GM21360 (cell line): ENCODE data around the gene PSMB7.

ENCODE experiments used
- ATAC-seq: cut with Tn5 transposase; IDR thresholded peaks from one replicate; pipeline ENCODE4 v1.9.1; 2021; ENCODE audit warnings: mild to moderate bottlenecking, moderate library complexity; ENCODE audit not compliant: unreplicated experiment

Gene PSMB7

GRCh38 chr9:124411514-124412227, 3.6 kb downstream of the PSMB7 start:
- no peak for ATAC-seq

GRCh38 chr9:124410321-124410913, 4.8 kb downstream of the PSMB7 start:
- no peak for ATAC-seq

- no peak for ATAC-seq
Measured at GRCh38 chr9:124409410-124409809, 5.8 kb downstream of the PSMB7 start.

GRCh38 chr9:124403246-124403645, 12.0 kb downstream of the PSMB7 start:
- ATAC-seq = no peak

GRCh38 chr9:124399968-124400940, 15.0 kb downstream of the PSMB7 start:
- ATAC-seq = no peak

GRCh38 chr9:124399323-124399967, 15.8 kb downstream of the PSMB7 start:
- no peak for ATAC-seq

- ATAC-seq = no peak
Measured at GRCh38 chr9:124398191-124398935, 16.9 kb downstream of the PSMB7 start.

- no peak for ATAC-seq
Measured at GRCh38 chr9:124395826-124396225, 19.4 kb downstream of the PSMB7 start.

GRCh38 chr9:124394596-124394995, 20.6 kb downstream of the PSMB7 start:
- no peak for ATAC-seq

GRCh38 chr9:124394167-124394566, 21.1 kb downstream of the PSMB7 start:
- no peak for ATAC-seq

GRCh38 chr9:124392871-124393460, 22.3 kb downstream of the PSMB7 start:
- ATAC-seq = no peak

GRCh38 chr9:124392254-124392870, 22.9 kb downstream of the PSMB7 start:
- no peak for ATAC-seq

- no peak for ATAC-seq
Measured at GRCh38 chr9:124390794-124391658, 24.2 kb downstream of the PSMB7 start.

GRCh38 chr9:124389146-124389939, 25.9 kb downstream of the PSMB7 start:
- no peak for ATAC-seq

GRCh38 chr9:124388275-124389048, 26.8 kb downstream of the PSMB7 start:
- ATAC-seq = no peak

GRCh38 chr9:124386201-124386600, 29.0 kb downstream of the PSMB7 start:
- no peak for ATAC-seq

GRCh38 chr9:124385623-124386022, 29.6 kb downstream of the PSMB7 start:
- ATAC-seq = no peak
